ENCODE measurements around the gene TBX1.
A peak's percentile ranks its signal among the peaks of the same experiment; 100 is the strongest.
"Not testable (repeated sequence)": the region's sequence is repeated elsewhere in the genome, so short reads cannot be mapped to it uniquely, and the experiment has no call there.

The TBX1 gene

DNA sequence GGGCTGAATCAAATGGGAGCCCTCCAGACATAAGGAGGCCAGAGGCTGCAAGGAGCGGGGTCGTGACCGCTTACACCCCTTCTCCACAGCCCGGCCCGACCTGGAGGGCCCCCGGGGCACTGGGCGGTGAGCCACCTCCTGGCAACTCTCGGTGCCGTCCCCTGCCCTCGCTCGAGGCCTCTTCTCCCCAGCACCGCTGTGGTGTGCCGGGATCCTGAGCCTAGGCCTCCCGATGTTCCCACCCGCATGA is 37.7 kb upstream of the TBX1 start:
- Histone ChIP-seq H3K27me3 (peaks cover 63% of the 10 kb centered on the region), H3K36me3 (peaks cover 42% of the 10 kb centered on the region), H4K20me1 (peaks cover 65% of the 10 kb centered on the region), H3K9me3 (no peaks in the 10 kb centered on the region), H3K4me3 (peak overlapping the region; percentile 38; the same call in 1 of the 2 replicates), H3K9ac (no peak overlapping the region), H3K27ac (no peak overlapping the region), H3K4me1 (peaks cover 42% of the 10 kb centered on the region), H3K4me2 (peak overlapping the region; percentile 70)
- no peak for TF ChIP-seq Cebpa-rat (IDR thresholded peaks at IDR 0.05)

DNA sequence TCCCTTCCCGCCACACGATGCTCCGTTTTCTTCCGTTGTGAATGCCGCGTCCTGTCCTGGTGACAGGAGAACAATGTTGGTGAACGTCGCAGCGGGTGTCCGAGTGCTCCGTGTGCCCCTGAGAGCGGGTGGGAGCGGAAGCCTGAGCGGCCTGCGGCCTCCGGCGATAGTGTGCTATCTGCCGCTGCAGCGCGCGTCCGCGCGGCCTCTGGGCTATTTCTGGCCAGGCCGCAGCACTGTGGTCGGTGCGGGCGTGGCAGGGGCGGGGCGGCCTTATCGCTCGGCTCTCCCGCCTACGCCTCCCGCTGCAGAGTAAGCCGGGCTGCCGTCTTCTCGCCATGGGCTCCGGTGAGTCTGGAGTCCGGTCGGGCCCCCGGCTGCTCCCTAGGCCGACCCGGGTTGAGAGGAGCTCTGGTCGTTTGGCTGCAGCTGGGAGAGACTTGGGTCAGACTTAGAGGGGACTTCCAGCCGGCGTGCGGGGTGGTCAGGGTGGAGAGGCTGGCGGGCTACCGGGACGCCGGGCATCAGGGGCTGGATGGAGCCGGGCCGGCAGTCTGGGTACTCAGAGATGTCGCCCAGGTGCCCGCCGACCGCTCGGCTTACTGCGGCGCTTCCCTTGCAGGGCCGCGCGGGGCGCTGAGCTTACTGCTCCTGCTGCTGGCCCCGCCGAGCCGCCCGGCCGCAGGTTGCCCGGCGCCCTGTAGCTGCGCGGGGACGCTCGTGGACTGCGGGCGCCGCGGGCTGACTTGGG is 37.2 kb upstream of the TBX1 start, which contains the start of gene GP1BB:
Gene GP1BB, plus strand, starts transcription at position 308 of the 751 bp plus-strand sequence. Its CDS starts 31 bp downstream, at position 339.
- H3K27ac ChIP-seq: no peak within 1 kb of the TSS
- H3K9ac ChIP-seq: no peak within 1 kb of the TSS
- H3K4me3 ChIP-seq: peak within 1 kb of the TSS; percentile 38; the same call in 1 of the 2 replicates
- peaks cover 44% of the 10 kb centered on the region for H3K4me1 ChIP-seq
- peaks cover 64% of the 10 kb centered on the region for H3K27me3 ChIP-seq
- no peak for TF ChIP-seq Cebpa-rat (IDR thresholded peaks at IDR 0.05)
- peaks cover 65% of the 10 kb centered on the region for H4K20me1 ChIP-seq
- H3K9me3 ChIP-seq: no peaks in the 10 kb centered on the region
- peak within 1 kb of the TSS; percentile 70 for H3K4me2 ChIP-seq
- H3K36me3 ChIP-seq: peaks cover 42% of the 10 kb centered on the region

DNA sequence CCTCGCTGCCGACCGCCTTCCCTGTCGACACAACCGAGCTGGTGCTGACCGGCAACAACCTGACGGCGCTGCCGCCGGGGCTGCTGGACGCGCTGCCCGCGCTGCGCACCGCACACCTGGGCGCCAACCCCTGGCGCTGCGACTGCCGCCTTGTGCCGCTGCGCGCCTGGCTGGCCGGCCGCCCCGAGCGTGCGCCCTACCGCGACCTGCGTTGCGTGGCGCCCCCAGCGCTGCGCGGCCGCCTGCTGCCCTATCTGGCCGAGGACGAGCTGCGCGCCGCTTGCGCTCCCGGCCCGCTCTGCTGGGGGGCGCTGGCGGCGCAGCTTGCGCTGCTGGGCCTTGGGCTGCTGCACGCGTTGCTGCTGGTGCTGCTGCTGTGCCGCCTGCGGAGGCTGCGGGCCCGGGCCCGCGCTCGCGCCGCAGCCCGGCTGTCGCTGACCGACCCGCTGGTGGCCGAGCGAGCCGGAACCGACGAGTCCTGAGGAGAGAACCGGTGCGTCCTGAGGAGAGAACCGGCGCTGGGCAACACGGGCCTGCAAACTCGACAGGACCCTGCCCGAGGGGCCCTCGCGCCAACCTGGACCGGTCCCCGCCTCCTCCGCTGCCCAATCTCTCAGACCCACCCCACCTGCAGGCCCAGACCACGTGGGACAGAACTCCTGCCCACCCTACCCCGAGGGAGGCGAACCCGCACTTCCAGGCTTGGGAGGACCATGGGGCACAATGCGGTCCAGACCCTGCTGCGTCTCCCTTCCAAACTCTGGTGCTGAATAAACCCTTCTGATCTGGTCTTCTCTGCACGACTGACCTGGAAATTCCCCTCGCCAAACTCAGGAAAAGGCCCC is 36.4 kb upstream of the TBX1 start:
- Histone ChIP-seq H4K20me1 (peaks cover 63% of the 10 kb centered on the region), H3K9ac (no peak overlapping the region), H3K4me1 (peaks cover 48% of the 10 kb centered on the region)

DNA sequence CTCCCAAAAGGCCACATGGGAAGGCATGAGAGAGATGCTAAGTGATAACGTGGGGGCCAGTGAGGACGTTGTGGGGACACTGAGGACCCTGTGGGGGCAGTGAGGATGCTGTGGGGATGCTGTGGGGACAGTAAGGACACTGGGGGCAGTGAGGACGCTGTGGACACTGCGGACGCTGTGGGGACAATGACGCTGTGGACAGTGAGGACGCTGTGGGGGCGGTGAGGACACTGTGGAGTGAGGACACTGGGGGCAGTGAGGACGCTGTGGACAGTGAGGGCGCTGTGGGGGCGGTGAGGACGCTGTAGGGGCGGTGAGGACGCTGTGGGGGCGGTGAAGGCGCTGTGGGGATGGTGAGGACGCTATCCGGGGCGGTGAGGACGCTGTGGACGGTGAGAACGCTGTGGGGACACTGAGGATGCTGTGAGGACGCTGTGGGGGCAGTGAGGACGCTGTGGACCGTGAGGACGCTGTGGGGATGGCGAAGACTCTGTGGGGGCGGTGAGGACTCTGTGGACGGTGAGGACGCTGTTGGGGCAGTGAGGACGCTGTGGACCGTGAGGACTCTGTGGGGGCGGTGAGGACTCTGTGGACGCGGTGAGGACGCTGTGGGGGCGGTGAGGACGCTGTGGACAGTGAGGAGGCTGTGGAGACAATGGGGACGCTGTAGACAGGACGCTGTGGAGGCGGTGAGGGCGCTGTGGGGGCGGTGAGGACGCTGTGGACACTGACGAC is 35.5 kb upstream of the TBX1 start:
- no peak overlapping the region for H3K27ac ChIP-seq
- H3K9me3 ChIP-seq: no peaks in the 10 kb centered on the region
- H3K4me1 ChIP-seq: peaks cover 39% of the 10 kb centered on the region
- TF ChIP-seq Cebpa-rat (IDR thresholded peaks at IDR 0.05): no peak
- no peak overlapping the region for H3K9ac ChIP-seq
- no peak overlapping the region for H3K4me2 ChIP-seq
- no peak overlapping the region for H3K4me3 ChIP-seq
- H4K20me1 ChIP-seq: peaks cover 54% of the 10 kb centered on the region
- peaks cover 36% of the 10 kb centered on the region for H3K36me3 ChIP-seq
- H3K27me3 ChIP-seq: peaks cover 62% of the 10 kb centered on the region

More for the DNA sequence above, 36.4 kb upstream of the TBX1 start:
- peaks cover 42% of the 10 kb centered on the region for H3K36me3 ChIP-seq
- no peak for TF ChIP-seq Cebpa-rat (IDR thresholded peaks at IDR 0.05)
- H3K4me2 ChIP-seq: peak overlapping the region; percentile 70
- 0 out of 2 replicates have a peak overlapping the region, but pooled peaks have one; percentile 38 for H3K4me3 ChIP-seq
- peaks cover 64% of the 10 kb centered on the region for H3K27me3 ChIP-seq
- H3K27ac ChIP-seq: no peak overlapping the region
- no peaks in the 10 kb centered on the region for H3K9me3 ChIP-seq

DNA sequence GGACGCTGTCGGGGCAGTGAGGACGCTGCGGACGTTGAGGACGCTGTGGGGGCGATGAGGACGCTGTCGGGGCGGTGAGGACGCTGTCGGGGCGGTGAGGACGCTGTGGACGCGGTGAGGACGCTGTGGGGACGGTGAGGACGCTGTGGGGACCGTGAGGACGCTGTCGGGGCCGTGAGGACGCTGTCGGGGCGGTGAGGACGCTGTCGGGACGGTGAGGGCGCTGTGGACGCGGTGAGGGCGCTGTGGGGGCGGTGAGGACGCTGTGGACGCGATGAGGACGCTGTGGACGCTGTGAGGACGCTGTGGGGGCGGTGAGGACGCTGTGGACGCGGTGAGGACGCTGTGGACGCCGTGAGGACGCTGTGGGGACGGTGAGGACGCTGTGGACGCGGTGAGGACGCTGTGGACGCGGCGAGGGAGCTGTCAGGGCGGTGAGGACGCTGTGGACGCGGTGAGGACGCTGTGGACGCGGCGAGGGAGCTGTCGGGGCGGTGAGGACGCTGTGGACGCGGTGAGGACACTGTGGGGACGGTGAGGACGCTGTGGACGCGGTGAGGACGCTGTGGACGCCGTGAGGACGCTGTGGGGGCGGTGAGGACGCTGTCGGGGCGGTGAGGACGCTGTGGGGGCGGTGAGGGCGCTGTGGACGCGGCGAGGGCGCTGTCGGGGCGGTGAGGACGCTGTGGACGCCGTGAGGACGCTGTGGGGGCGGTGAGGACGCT is 34.4 kb upstream of the TBX1 start:
- H3K9me3 ChIP-seq, H3K9ac ChIP-seq, H3K4me3 ChIP-seq, H3K4me2 ChIP-seq, H3K27ac ChIP-seq: not testable (repeated sequence)
- H3K36me3 ChIP-seq: peaks cover 24% of the 10 kb centered on the region
- peaks cover 59% of the 10 kb centered on the region for H3K27me3 ChIP-seq
- peaks cover 38% of the 10 kb centered on the region for H3K4me1 ChIP-seq
- H4K20me1 ChIP-seq: peaks cover 42% of the 10 kb centered on the region

DNA sequence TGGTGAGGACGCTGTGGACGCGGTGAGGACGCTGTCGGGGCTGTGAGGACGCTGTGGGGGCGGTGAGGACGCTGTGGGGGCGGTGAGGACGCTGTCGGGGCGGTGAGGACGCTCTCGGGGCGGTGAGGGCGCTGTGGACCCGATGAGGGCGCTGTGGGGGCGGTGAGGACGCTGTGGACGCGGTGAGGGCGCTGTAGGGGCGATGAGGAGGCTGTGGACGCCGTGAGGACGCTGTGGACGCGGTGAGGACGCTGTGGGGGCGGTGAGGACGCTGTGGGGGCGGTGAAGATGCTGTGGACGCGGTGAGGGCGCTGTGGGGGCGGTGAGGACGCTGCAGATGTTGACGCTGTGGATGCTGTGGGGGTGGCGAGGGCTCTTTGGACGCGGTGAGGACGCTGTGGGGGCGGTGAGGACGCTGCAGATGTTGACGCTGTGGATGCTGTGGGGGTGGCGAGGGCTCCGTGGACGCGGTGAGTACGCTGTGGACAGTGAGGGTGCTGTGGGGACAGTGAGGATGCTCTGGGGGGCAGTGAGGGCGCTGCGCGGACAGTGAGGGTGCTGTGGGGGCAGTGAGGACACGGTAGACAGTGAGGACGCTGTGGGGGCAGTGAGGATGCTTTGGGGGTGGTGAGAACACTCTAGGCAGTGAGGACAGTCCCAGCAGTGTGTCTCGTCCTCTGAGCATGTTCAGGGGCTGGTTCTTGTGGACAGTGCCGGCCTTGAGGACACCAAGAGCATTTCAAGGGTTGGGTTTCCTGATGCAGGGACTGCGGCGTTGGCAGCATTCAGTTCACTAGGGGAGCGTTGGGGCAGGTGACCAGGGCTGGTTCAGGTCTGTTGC is 33.0 kb upstream of the TBX1 start:
- peaks cover 36% of the 10 kb centered on the region for H3K4me1 ChIP-seq
- H3K9me3 ChIP-seq: no peaks in the 10 kb centered on the region
- no peak overlapping the region for H3K27ac ChIP-seq
- H3K27me3 ChIP-seq: peaks cover 51% of the 10 kb centered on the region
- no peak overlapping the region for H3K9ac ChIP-seq
- no peak overlapping the region for H3K4me3 ChIP-seq
- TF ChIP-seq Cebpa-rat (IDR thresholded peaks at IDR 0.05): no peak
- H4K20me1 ChIP-seq: peaks cover 29% of the 10 kb centered on the region
- H3K36me3 ChIP-seq: peaks cover 11% of the 10 kb centered on the region
- H3K4me2 ChIP-seq: no peak overlapping the region

DNA sequence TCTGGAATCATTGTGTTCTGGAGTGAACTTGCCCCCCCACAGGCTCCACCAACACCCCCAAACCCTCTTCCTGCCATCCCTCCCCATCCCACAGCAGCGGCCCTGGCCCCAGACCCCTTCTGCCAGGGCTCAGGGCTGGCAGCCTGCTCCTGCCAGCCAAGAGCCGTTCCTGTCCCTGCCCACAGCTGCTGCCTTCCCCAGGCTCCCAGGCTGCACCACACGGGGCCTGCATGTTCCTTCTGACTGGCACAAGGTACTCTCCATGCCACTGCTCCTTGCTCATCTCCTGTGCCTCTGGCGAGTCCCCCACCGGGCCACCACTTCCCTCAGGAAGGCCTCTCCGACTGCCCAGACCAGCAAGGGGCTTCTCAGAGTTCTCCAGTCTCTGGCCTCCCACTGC is 32.3 kb upstream of the TBX1 start:
- H3K9ac ChIP-seq: no peak overlapping the region
- no peak for TF ChIP-seq Cebpa-rat (IDR thresholded peaks at IDR 0.05)
- H3K27ac ChIP-seq: no peak overlapping the region
- peaks cover 44% of the 10 kb centered on the region for H3K27me3 ChIP-seq
- H3K4me2 ChIP-seq: no peak overlapping the region
- peaks cover 22% of the 10 kb centered on the region for H4K20me1 ChIP-seq
- H3K4me3 ChIP-seq: no peak overlapping the region
- H3K4me1 ChIP-seq: peaks cover 28% of the 10 kb centered on the region
- H3K9me3 ChIP-seq: no peaks in the 10 kb centered on the region
- peaks cover 5% of the 10 kb centered on the region; the same call in 1 of the 2 replicates for H3K36me3 ChIP-seq

DNA sequence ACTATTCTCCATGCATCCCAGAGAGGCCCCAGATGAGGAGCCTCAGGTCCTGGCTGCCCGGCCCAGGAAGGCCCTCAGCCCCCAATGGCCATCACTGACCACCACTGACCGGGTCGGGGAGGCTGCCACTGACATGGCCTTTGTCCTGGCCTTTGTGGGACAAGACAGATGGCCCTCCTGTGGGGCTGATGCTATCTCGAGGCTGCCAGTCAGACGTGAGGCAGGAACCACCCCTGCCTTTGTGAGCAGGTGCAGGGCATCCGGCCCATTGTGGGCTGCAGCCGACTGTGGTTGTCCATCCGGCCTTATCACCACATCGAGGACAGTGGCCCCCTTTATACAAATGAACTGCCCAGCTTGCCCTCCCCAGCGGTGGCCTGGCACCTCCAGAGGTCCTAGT is 31.7 kb upstream of the TBX1 start:
- peaks cover 23% of the 10 kb centered on the region for H3K4me1 ChIP-seq
- H3K27ac ChIP-seq: no peak overlapping the region
- H3K9me3 ChIP-seq: no peaks in the 10 kb centered on the region
- peaks cover 38% of the 10 kb centered on the region for H3K27me3 ChIP-seq
- H3K4me2 ChIP-seq: peak overlapping the region; percentile 18; the same call in 1 of the 2 replicates
- H3K4me3 ChIP-seq: no peak overlapping the region
- TF ChIP-seq Cebpa-rat (IDR thresholded peaks at IDR 0.05): no peak
- peaks cover 16% of the 10 kb centered on the region for H4K20me1 ChIP-seq
- no peak overlapping the region for H3K9ac ChIP-seq
- H3K36me3 ChIP-seq: no peaks in the 10 kb centered on the region
